IPS-18c (cell line): ENCODE measurements around the gene AFF3.

ENCODE experiments used
- H3K4me3 ChIP-seq: 2 replicates; pipeline ENCODE4 v1.7.0; 2013; ENCODE audit warnings: low read depth, mild to moderate bottlenecking, low read length, moderate library complexity; ENCODE audit not compliant: insufficient read depth
- H3K9me3 ChIP-seq: one replicate; pipeline ENCODE4 v1.6.1; 2013; ENCODE audit warnings: mild to moderate bottlenecking, low read length, moderate library complexity; ENCODE audit not compliant: control insufficient read depth, insufficient read depth

AFF3 gene

GRCh38 chr2:100042562-100042961, 99.8 kb downstream of the AFF3 start:
- Histone ChIP-seq H3K4me3 (no peak overlapping the region), H3K9me3 (no peaks in the 10 kb centered on the region)

- Histone ChIP-seq H3K9me3 (no peaks in the 10 kb centered on the region), H3K4me3 (no peak overlapping the region)
Measured at GRCh38 chr2:100041946-100042345, 100.4 kb downstream of the AFF3 start.

- Histone ChIP-seq H3K4me3 (no peak overlapping the region), H3K9me3 (no peaks in the 10 kb centered on the region)
Measured at GRCh38 chr2:100041385-100041784, 101.0 kb downstream of the AFF3 start.

- H3K9me3 ChIP-seq: no peaks in the 10 kb centered on the region
- no peak overlapping the region for H3K4me3 ChIP-seq
Measured at GRCh38 chr2:100040906-100041305, 101.5 kb downstream of the AFF3 start.

- H3K9me3 ChIP-seq: no peaks in the 10 kb centered on the region
- H3K4me3 ChIP-seq: no peak overlapping the region
Measured at GRCh38 chr2:100039291-100039980, 103.0 kb downstream of the AFF3 start.

- Histone ChIP-seq H3K9me3 (no peaks in the 10 kb centered on the region), H3K4me3 (no peak overlapping the region)
Measured at GRCh38 chr2:100038011-100038410, 104.4 kb downstream of the AFF3 start.

GRCh38 chr2:100036793-100037192, 105.6 kb downstream of the AFF3 start:
- no peak overlapping the region for H3K4me3 ChIP-seq
- H3K9me3 ChIP-seq: no peaks in the 10 kb centered on the region

GRCh38 chr2:100036026-100036425, 106.4 kb downstream of the AFF3 start:
- no peaks in the 10 kb centered on the region for H3K9me3 ChIP-seq
- no peak overlapping the region for H3K4me3 ChIP-seq

GRCh38 chr2:100034431-100034830, 108.0 kb downstream of the AFF3 start:
- Histone ChIP-seq H3K9me3 (no peaks in the 10 kb centered on the region), H3K4me3 (no peak overlapping the region)

- Histone ChIP-seq H3K9me3 (no peaks in the 10 kb centered on the region), H3K4me3 (no peak overlapping the region)
Measured at GRCh38 chr2:100033976-100034375, 108.4 kb downstream of the AFF3 start.

- Histone ChIP-seq H3K9me3 (no peaks in the 10 kb centered on the region), H3K4me3 (no peak overlapping the region)
Measured at GRCh38 chr2:100031604-100032003, 110.8 kb downstream of the AFF3 start.

GRCh38 chr2:100029460-100029859, 112.9 kb downstream of the AFF3 start:
- Histone ChIP-seq H3K4me3 (no peak overlapping the region), H3K9me3 (no peaks in the 10 kb centered on the region)

GRCh38 chr2:100021791-100022340, 120.5 kb downstream of the AFF3 start:
- Histone ChIP-seq H3K4me3 (no peak overlapping the region), H3K9me3 (no peaks in the 10 kb centered on the region)

- Histone ChIP-seq H3K4me3 (no peak overlapping the region), H3K9me3 (no peaks in the 10 kb centered on the region)
Measured at GRCh38 chr2:100019499-100019898, 122.9 kb downstream of the AFF3 start.

GRCh38 chr2:100018341-100019193, 123.8 kb downstream of the AFF3 start:
- no peak overlapping the region for H3K4me3 ChIP-seq
- no peaks in the 10 kb centered on the region for H3K9me3 ChIP-seq

GRCh38 chr2:100017633-100018032, 124.8 kb downstream of the AFF3 start:
- no peak overlapping the region for H3K4me3 ChIP-seq

GRCh38 chr2:100016756-100017155, 125.6 kb downstream of the AFF3 start:
- Histone ChIP-seq H3K4me3 (no peak overlapping the region), H3K9me3 (no peaks in the 10 kb centered on the region)

More at GRCh38 chr2:100017633-100018032, 124.8 kb downstream of the AFF3 start:
- no peaks in the 10 kb centered on the region for H3K9me3 ChIP-seq

- Histone ChIP-seq H3K4me3 (no peak overlapping the region), H3K9me3 (no peaks in the 10 kb centered on the region)
Measured at GRCh38 chr2:100015849-100016248, 126.5 kb downstream of the AFF3 start.
